ENCODE data around the gene MOSMO.

DNA sequence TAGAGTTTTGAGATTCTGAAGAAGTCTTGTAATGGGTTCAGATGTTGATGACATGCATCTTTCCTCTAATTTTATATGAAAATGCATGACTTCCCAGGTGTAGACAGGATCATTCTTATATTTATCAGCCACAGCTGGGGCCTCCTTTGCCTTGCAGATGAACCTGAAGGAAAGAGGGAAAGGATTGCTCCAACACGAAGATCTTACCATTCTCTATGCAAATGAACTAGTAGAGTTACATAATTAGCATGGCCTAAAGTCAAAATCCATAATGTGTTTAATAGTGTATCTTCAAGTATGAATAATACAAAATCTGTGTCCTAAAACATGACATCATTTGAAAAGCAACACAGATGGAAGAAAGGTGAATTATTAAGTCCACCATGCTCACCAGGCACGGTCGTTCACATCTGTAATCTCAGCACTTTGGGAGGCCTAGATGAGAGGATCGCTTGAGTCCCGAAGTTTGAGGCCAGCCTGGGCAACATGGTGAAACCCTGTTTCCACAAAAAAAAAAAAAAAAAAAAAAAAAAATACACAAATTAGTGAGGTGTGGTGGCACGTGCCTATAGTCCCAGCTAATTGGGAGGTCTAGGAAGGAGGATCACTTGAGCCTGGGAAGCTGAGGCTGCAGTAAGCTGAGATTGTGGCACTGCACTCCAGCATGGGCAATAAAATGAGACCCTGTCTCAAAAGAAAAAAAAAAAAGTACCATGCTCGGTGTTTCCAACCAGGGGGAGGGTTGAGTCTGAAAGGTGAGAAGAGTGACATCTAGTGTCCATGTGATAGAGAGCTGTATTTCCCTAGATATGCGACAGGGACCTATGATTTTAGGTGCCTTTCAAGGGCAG is 90.7 kb downstream of the MOSMO start:
- TF ChIP-seq, protein P1, sequence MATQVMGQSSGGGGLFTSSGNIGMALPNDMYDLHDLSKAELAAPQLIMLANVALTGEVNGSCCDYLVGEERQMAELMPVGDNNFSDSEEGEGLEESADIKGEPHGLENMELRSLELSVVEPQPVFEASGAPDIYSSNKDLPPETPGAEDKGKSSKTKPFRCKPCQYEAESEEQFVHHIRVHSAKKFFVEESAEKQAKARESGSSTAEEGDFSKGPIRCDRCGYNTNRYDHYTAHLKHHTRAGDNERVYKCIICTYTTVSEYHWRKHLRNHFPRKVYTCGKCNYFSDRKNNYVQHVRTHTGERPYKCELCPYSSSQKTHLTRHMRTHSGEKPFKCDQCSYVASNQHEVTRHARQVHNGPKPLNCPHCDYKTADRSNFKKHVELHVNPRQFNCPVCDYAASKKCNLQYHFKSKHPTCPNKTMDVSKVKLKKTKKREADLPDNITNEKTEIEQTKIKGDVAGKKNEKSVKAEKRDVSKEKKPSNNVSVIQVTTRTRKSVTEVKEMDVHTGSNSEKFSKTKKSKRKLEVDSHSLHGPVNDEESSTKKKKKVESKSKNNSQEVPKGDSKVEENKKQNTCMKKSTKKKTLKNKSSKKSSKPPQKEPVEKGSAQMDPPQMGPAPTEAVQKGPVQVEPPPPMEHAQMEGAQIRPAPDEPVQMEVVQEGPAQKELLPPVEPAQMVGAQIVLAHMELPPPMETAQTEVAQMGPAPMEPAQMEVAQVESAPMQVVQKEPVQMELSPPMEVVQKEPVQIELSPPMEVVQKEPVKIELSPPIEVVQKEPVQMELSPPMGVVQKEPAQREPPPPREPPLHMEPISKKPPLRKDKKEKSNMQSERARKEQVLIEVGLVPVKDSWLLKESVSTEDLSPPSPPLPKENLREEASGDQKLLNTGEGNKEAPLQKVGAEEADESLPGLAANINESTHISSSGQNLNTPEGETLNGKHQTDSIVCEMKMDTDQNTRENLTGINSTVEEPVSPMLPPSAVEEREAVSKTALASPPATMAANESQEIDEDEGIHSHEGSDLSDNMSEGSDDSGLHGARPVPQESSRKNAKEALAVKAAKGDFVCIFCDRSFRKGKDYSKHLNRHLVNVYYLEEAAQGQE (IDR thresholded peaks at IDR 0.05; ENCODE audit: low read depth, low read length): no peak
- TF ChIP-seq, protein P2, sequence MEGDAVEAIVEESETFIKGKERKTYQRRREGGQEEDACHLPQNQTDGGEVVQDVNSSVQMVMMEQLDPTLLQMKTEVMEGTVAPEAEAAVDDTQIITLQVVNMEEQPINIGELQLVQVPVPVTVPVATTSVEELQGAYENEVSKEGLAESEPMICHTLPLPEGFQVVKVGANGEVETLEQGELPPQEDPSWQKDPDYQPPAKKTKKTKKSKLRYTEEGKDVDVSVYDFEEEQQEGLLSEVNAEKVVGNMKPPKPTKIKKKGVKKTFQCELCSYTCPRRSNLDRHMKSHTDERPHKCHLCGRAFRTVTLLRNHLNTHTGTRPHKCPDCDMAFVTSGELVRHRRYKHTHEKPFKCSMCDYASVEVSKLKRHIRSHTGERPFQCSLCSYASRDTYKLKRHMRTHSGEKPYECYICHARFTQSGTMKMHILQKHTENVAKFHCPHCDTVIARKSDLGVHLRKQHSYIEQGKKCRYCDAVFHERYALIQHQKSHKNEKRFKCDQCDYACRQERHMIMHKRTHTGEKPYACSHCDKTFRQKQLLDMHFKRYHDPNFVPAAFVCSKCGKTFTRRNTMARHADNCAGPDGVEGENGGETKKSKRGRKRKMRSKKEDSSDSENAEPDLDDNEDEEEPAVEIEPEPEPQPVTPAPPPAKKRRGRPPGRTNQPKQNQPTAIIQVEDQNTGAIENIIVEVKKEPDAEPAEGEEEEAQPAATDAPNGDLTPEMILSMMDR (IDR thresholded peaks at IDR 0.05 in 2 of 3, conservative IDR thresholded peaks at IDR 0.05 in 1 of 3; ENCODE audit: control insufficient read depth in 2 of 3, extremely low read depth in 1 of 3, insufficient read depth in 1 of 3, low read depth in 3 of 3, low read length in 3 of 3): peak; percentile 68 to 75 (median 69)
- TF ChIP-seq HDGF (IDR thresholded peaks at IDR 0.05): no peak
- TF ChIP-seq RBBP5 (conservative IDR thresholded peaks at IDR 0.05): no peak
- no peak for TF ChIP-seq CHD1 (IDR thresholded peaks at IDR 0.05; ENCODE audit: low read depth, low read length)
- no peak for TF ChIP-seq CREB1 (IDR thresholded peaks at IDR 0.05; ENCODE audit: low read depth)
- TF ChIP-seq SP1 (IDR thresholded peaks at IDR 0.05; ENCODE audit: low read depth, low read length): no peak
- TF ChIP-seq ZSCAN29 (IDR thresholded peaks at IDR 0.05): no peak
- TF ChIP-seq POLR2AphosphoS5 (IDR thresholded peaks at IDR 0.05; ENCODE audit: low read length): no peak
- TF ChIP-seq, protein P3, sequence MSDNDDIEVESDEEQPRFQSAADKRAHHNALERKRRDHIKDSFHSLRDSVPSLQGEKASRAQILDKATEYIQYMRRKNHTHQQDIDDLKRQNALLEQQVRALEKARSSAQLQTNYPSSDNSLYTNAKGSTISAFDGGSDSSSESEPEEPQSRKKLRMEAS (IDR thresholded peaks at IDR 0.05; ENCODE audit: low read depth, low read length): no peak
- no peak for TF ChIP-seq CBX3 (IDR thresholded peaks at IDR 0.05; ENCODE audit: borderline replicate concordance, low read depth)
- no peak for TF ChIP-seq FOXK2 (IDR thresholded peaks at IDR 0.05)
